Left lung (tissue), 10 donors: ENCODE measurements around the gene MARK1. TPM values are rescaled to one million over a fixed set of nuclear protein-coding genes. Genes with fewer than 3 reads are reported as not detected.

Experiments
- ATAC-seq: fragments of 200-7000 bp; cut with Tn5 transposase; one replicate; pipeline ENCODE4 v1.9.1; 2020; ENCODE audit warnings: moderate library complexity
- DNase-seq, 4 donors: peaks; one replicate each; pipeline ENCODE4 v3.0.0-alpha.2; 2013 to 2020
- H3K27ac ChIP-seq, 2 donors: fragments of 200-600 bp; sonication (generic) in 1 of 2; one replicate each; pipeline versions ENCODE4 v1.5.0 to v1.8.0; 2020 to 2021
- H3K27me3 ChIP-seq, 2 donors: fragments of 200-600 bp; sonication (generic) in 1 of 2; one replicate each; pipeline versions ENCODE4 v1.5.0 to v1.8.0; 2020 to 2021
- H3K36me3 ChIP-seq, 2 donors: fragments of 200-600 bp; sonication (generic) in 1 of 2; one replicate each; pipeline versions ENCODE4 v1.5.0 to v1.8.0; 2020 to 2021
- H3K4me1 ChIP-seq, 2 donors: fragments of 200-600 bp; one replicate each; pipeline ENCODE4 v1.8.0; 2021
- H3K4me3 ChIP-seq, 2 donors: fragments of 200-600 bp; sonication (generic) in 1 of 2; one replicate each; pipeline versions ENCODE4 v1.5.0 to v1.8.0; 2020 to 2021; ENCODE audit warnings: mild to moderate bottlenecking in 1 of 2
- H3K9me3 ChIP-seq, 2 donors: fragments of 200-600 bp; sonication (generic) in 1 of 2; one replicate each; pipeline versions ENCODE4 v1.5.0 to v1.8.0; 2020 to 2021
- CTCF ChIP-seq, 2 donors: fragments of 200-600 bp; sonication (generic) in 1 of 2; IDR thresholded peaks; one replicate each; pipeline versions ENCODE4 v1.5.0 to v1.8.0; 2021; ENCODE audit warnings: antibody characterized with exemption in 2 of 2
- intact Hi-C, 2 donors: fragments of 100-400 bp; cut with DNase I; formaldehyde crosslinking; loops; one replicate each; pipeline versions ENCODE4 v1.11.2 to v1.14.2; 2022
- polyA plus RNA-seq, 6 donors: library from polyadenylated mRNA; unstranded; fragments of 120-200 nt; gene quantifications; one replicate each; pipeline ENCODE4 v1.2.1, GENCODE V29; 2013; ENCODE audit not compliant: insufficient read length in 6 of 6
- total RNA-seq, 2 donors: library from RNA; stranded (reverse); fragmentation: NEBNext Ultra II Directional; extraction: Animal tissue kit (Norgen Biotek cat#: 25700); gene quantifications; one replicate each; pipeline ENCODE4 v1.2.1, GENCODE V29; 2021
- donor health status: DM: no; HTN: yes; CAD: no.
- donor health status: DM: no; HTN: no; CAD: no.

Gene MARK1
- total and polyA plus RNA-seq, 8 donors, result 3.1 to 9.7 (median 8.6) TPM

- no peak for DNase-seq
- intact Hi-C loops, result no loop called here
Measured at GRCh38 chr1:220670365-220670764, 142.4 kb downstream of the MARK1 start.

GRCh38 chr1:220673921-220674320 lies 146.0 kb downstream of the MARK1 start:
- no peaks in the 10 kb centered on the region for H3K36me3 ChIP-seq
- no peak for DNase-seq
- H3K4me3 ChIP-seq, result no peak overlapping the region
- no peak for TF ChIP-seq CTCF (IDR thresholded peaks at IDR 0.05)
- peaks cover 0 to 8% of the 10 kb centered on the region in 2 donors for H3K9me3 ChIP-seq
- no peak for ATAC-seq
- H3K27ac ChIP-seq, result no peak overlapping the region
- H3K4me1 ChIP-seq, result no peaks in the 10 kb centered on the region
- intact Hi-C loops, result no loop called here
- H3K27me3 ChIP-seq, result no peaks in the 10 kb centered on the region

More at GRCh38 chr1:220670365-220670764, 142.4 kb downstream of the MARK1 start:
- Histone ChIP-seq H3K36me3 (no peaks in the 10 kb centered on the region), H3K27me3 (no peaks in the 10 kb centered on the region), H3K9me3 (peaks cover 0 to 8% of the 10 kb centered on the region in 2 donors), H3K4me3 (no peak overlapping the region), H3K4me1 (no peaks in the 10 kb centered on the region), H3K27ac (no peak overlapping the region)
- TF ChIP-seq CTCF (IDR thresholded peaks at IDR 0.05), result no peak
- ATAC-seq, result no peak

- Histone ChIP-seq H3K9me3 (no peaks in the 10 kb centered on the region), H3K4me3 (no peak overlapping the region), H3K27me3 (no peaks in the 10 kb centered on the region), H3K27ac (no peak overlapping the region), H3K4me1 (peaks cover 0 to 11% of the 10 kb centered on the region in 2 donors), H3K36me3 (no peaks in the 10 kb centered on the region)
- intact Hi-C loops, result no loop called here
- DNase-seq (no peak), ATAC-seq (no peak)
- no peak for TF ChIP-seq CTCF (IDR thresholded peaks at IDR 0.05)
Measured at GRCh38 chr1:220677251-220677650, 149.3 kb downstream of the MARK1 start.

GRCh38 chr1:220680085-220680687 lies 152.2 kb downstream of the MARK1 start:
- Histone ChIP-seq H3K36me3 (no peaks in the 10 kb centered on the region), H3K9me3 (no peaks in the 10 kb centered on the region), H3K27ac (no peak overlapping the region), H3K27me3 (no peaks in the 10 kb centered on the region), H3K4me1 (peaks cover 0 to 11% of the 10 kb centered on the region in 2 donors), H3K4me3 (no peak overlapping the region)
- peak in 2 of 4 donors; percentile 27 to 59 for DNase-seq
- peak; percentile 44 to 76 for TF ChIP-seq CTCF (IDR thresholded peaks at IDR 0.05)
- peak; percentile 87 for ATAC-seq
- intact Hi-C loops, result loop anchor here in 1 of 2 donors (10.0 kb wide), 1 partner anchor 95 kb away; no protein-coding TSS in a partner anchor

- ATAC-seq (no peak), DNase-seq (no peak)
- no peaks in the 10 kb centered on the region for H3K9me3 ChIP-seq
- H3K4me3 ChIP-seq, result peak overlapping the region in 1 of 2 donors; percentile 1
- peaks cover 0 to 11% of the 10 kb centered on the region in 2 donors for H3K4me1 ChIP-seq
- H3K27ac ChIP-seq, result peak overlapping the region in 1 of 2 donors; percentile 2
- TF ChIP-seq CTCF (IDR thresholded peaks at IDR 0.05), result no peak
- intact Hi-C loops, result loop anchor here in 1 of 2 donors (10.0 kb wide), 1 partner anchor 93 kb away; no protein-coding TSS in a partner anchor
- no peaks in the 10 kb centered on the region for H3K36me3 ChIP-seq
- H3K27me3 ChIP-seq, result no peaks in the 10 kb centered on the region
Measured at GRCh38 chr1:220681220-220681880, 153.4 kb downstream of the MARK1 start.
